ENCODE data around the gene BTD.

Gene BTD

GRCh38 chr3:15682561-15683185 is 81.1 kb downstream of the BTD start:
- no peak for DNase-seq (ENCODE audit: low spot score)

DNA sequence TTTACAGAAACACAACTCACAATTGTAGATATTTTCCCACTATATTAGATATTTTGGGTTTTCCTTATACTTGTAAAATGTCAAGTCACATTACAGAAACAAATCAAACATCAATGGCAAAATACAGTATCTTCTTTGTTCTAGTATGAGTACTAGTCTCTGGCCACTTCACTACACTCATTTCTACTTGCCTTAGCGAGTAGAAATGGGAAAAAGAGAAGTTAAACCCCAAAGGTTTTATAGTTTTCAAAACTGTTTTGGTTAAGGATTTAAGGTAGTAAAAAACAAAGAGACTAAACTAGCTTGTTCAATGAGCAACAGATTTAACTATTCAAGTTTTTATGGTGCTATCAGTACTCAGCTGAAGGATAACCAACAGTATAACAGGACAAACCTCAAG is 81.7 kb downstream of the BTD start:
- Mint-ChIP-seq H3K9me3 (no peaks in the 10 kb centered on the region), H3K27me3 (ENCODE audit: low read depth) (no peaks in the 10 kb centered on the region), H3K4me1 (ENCODE audit: low read depth) (peaks cover 34% of the 10 kb centered on the region), H3K4me3 (no peak overlapping the region), H3K27ac (peak overlapping the region; percentile 20), H3K36me3 (ENCODE audit: low read depth) (peaks cover 54% of the 10 kb centered on the region)
- no peak for DNase-seq (ENCODE audit: low spot score)

More at GRCh38 chr3:15682561-15683185, 81.1 kb downstream of the BTD start:
- Mint-ChIP-seq H3K4me3 (no peak overlapping the region), H3K4me1 (ENCODE audit: low read depth) (peaks cover 31% of the 10 kb centered on the region), H3K9me3 (no peaks in the 10 kb centered on the region), H3K27ac (peak overlapping the region; percentile 20), H3K36me3 (ENCODE audit: low read depth) (peaks cover 57% of the 10 kb centered on the region), H3K27me3 (ENCODE audit: low read depth) (no peaks in the 10 kb centered on the region)

- Mint-ChIP-seq H3K36me3 (ENCODE audit: low read depth) (peaks cover 61% of the 10 kb centered on the region), H3K4me1 (ENCODE audit: low read depth) (peaks cover 34% of the 10 kb centered on the region), H3K4me3 (no peak overlapping the region), H3K27ac (peak overlapping the region; percentile 76), H3K9me3 (no peaks in the 10 kb centered on the region), H3K27me3 (ENCODE audit: low read depth) (no peaks in the 10 kb centered on the region)
- peak; percentile 30 for DNase-seq (ENCODE audit: low spot score)
Observed at GRCh38 chr3:15685927-15686326, 84.4 kb downstream of the BTD start.

DNA sequence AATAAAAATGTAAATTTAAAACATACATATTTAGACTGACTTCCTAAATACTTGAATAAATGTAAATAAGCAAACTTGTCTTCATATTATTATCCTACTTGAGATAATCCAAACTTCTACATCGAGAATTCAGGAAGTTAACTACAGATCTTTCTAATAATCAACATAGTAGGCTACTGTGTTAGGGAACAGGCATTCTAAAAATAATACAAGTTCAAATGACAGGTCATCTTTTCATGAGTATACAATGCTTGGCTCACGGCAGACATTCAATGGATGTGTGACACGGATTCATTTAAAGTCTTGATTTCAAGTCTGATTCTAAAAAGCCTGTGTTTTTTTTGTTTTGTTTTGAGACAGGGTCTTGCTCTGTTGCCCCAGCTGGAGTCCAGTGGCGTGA is 88.7 kb downstream of the BTD start:
- no peak for DNase-seq (ENCODE audit: low spot score)
- no peak overlapping the region for H3K27ac Mint-ChIP-seq
- no peaks in the 10 kb centered on the region for H3K9me3 Mint-ChIP-seq
- no peak overlapping the region for H3K4me3 Mint-ChIP-seq
- H3K4me1 Mint-ChIP-seq (ENCODE audit: low read depth): peaks cover 32% of the 10 kb centered on the region
- no peaks in the 10 kb centered on the region for H3K27me3 Mint-ChIP-seq (ENCODE audit: low read depth)
- peaks cover 54% of the 10 kb centered on the region for H3K36me3 Mint-ChIP-seq (ENCODE audit: low read depth)

GRCh38 chr3:15690748-15691147 is 89.2 kb downstream of the BTD start:
- H3K4me1 Mint-ChIP-seq (ENCODE audit: low read depth): peaks cover 29% of the 10 kb centered on the region
- H3K27me3 Mint-ChIP-seq (ENCODE audit: low read depth): no peaks in the 10 kb centered on the region
- peaks cover 54% of the 10 kb centered on the region for H3K36me3 Mint-ChIP-seq (ENCODE audit: low read depth)
- no peak overlapping the region for H3K27ac Mint-ChIP-seq
- no peak for DNase-seq (ENCODE audit: low spot score)
- H3K9me3 Mint-ChIP-seq: no peaks in the 10 kb centered on the region
- no peak overlapping the region for H3K4me3 Mint-ChIP-seq

- Mint-ChIP-seq H3K27ac (no peak overlapping the region), H3K9me3 (no peaks in the 10 kb centered on the region), H3K4me3 (no peak overlapping the region), H3K27me3 (ENCODE audit: low read depth) (no peaks in the 10 kb centered on the region), H3K36me3 (ENCODE audit: low read depth) (peaks cover 59% of the 10 kb centered on the region), H3K4me1 (ENCODE audit: low read depth) (peaks cover 19% of the 10 kb centered on the region)
- no peak for DNase-seq (ENCODE audit: low spot score)
Observed at GRCh38 chr3:15693355-15693754, 91.8 kb downstream of the BTD start.

- Mint-ChIP-seq H3K4me1 (ENCODE audit: low read depth) (peaks cover 19% of the 10 kb centered on the region), H3K9me3 (no peaks in the 10 kb centered on the region), H3K27ac (no peak overlapping the region), H3K27me3 (ENCODE audit: low read depth) (no peaks in the 10 kb centered on the region), H3K36me3 (ENCODE audit: low read depth) (peaks cover 59% of the 10 kb centered on the region), H3K4me3 (no peak overlapping the region)
- DNase-seq (ENCODE audit: low spot score): no peak
Observed at GRCh38 chr3:15694628-15695027, 93.1 kb downstream of the BTD start.
